Neural crest cell (in vitro differentiated cells): ENCODE measurements around the gene COQ10A. TPM values are rescaled to one million over a fixed set of nuclear protein-coding genes. Genes with fewer than 3 reads are reported as not detected.

ENCODE experiments used
- DNase-seq: peaks from one replicate; pipeline ENCODE4 v3.0.0; 2021; ENCODE audit warnings: low read depth, mixed read lengths, low spot score
- H3K27ac Mint-ChIP-seq: one replicate; pipeline ENCODE4 v1.8.0; 2021; ENCODE audit warnings: mild to moderate bottlenecking, mixed read lengths; ENCODE audit not compliant: unreplicated experiment
- H3K27me3 Mint-ChIP-seq: 2 replicates; pipeline ENCODE4 v1.8.0; 2021; ENCODE audit warnings: low read depth, mild to moderate bottlenecking, mixed read lengths
- H3K36me3 Mint-ChIP-seq: 2 replicates; pipeline ENCODE4 v1.8.0; 2021; ENCODE audit warnings: low read depth, mild to moderate bottlenecking, mixed read lengths
- H3K4me1 Mint-ChIP-seq: 2 replicates; pipeline ENCODE4 v1.8.0; 2021; ENCODE audit warnings: mixed read lengths
- H3K4me3 Mint-ChIP-seq: one replicate; pipeline ENCODE4 v1.8.0; 2021; ENCODE audit warnings: mild to moderate bottlenecking, mixed read lengths
- H3K9me3 Mint-ChIP-seq: 2 replicates; pipeline ENCODE4 v1.8.0; 2021; ENCODE audit warnings: mixed read lengths
- total RNA-seq: library from RNA; stranded (reverse); gene quantifications from 2 replicates; pipeline ENCODE4 v1.2.1, GENCODE V29; 2021
- TF ChIP-seq, protein P1 (sequence below): fragments of 200-600 bp; sonication (generic); conservative IDR thresholded peaks from 2 replicates; pipeline ENCODE4 v1.5.0; 2021; ENCODE audit warnings: antibody characterized with exemption, mild to moderate bottlenecking

Gene COQ10A
- total RNA-seq, 1 donor from 2014 or later, result 23.3 TPM

DNA sequence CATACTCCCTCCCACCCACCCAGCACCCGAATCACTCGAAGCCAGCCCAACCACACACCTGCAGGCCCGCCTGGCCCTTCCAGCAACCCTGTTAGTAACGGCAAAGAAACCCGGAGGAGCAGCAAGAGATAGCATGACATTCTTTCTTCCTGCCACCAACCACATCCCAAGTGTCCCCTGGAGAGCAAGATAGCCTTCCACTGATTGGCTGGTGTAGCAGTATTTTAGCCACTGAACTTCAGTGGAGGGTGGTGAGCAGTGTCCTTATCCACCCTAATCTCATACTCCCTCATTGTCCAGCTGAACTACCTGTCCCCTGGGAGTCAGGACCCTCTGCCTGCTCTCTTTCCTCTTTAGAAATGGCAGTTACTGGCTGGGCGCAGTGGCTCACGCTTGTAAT, 37.7 kb upstream of the COQ10A start:
- Mint-ChIP-seq H3K27ac (no peak overlapping the region), H3K4me3 (no peak overlapping the region), H3K27me3 (no peaks in the 10 kb centered on the region), H3K4me1 (peaks cover 13% of the 10 kb centered on the region), H3K9me3 (no peaks in the 10 kb centered on the region), H3K36me3 (no peaks in the 10 kb centered on the region)
- DNase-seq, result no peak
- TF ChIP-seq, protein P1, sequence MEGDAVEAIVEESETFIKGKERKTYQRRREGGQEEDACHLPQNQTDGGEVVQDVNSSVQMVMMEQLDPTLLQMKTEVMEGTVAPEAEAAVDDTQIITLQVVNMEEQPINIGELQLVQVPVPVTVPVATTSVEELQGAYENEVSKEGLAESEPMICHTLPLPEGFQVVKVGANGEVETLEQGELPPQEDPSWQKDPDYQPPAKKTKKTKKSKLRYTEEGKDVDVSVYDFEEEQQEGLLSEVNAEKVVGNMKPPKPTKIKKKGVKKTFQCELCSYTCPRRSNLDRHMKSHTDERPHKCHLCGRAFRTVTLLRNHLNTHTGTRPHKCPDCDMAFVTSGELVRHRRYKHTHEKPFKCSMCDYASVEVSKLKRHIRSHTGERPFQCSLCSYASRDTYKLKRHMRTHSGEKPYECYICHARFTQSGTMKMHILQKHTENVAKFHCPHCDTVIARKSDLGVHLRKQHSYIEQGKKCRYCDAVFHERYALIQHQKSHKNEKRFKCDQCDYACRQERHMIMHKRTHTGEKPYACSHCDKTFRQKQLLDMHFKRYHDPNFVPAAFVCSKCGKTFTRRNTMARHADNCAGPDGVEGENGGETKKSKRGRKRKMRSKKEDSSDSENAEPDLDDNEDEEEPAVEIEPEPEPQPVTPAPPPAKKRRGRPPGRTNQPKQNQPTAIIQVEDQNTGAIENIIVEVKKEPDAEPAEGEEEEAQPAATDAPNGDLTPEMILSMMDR, result no peak

DNA sequence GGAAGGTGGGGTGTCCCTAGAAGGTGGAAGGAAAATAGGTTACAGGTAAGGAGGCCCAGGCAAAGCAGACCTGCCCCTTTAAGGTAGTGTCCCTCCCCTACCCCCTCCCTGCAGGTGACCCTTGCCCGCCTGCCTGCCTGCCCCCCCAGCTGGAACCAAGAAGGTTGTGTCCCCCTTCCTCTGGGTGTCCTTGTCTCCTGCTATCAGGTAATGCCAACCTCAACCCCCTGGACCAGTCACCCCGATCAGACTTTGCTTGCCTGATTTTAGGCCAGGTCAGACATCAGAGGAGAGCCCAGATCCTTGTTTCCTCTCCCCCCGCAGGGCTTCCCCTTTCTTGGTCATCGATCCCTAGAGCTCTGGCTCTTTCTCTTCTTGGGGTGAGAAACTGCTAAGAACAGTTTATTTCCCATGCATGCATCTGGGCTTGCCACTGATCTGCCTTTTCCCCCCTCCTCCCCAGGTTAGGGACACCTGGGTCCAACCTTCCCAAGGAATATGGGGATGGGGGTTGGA, 36.8 kb upstream of the COQ10A start, which contains the start of gene SLC39A5:
SLC39A5 (plus strand) TSS at position 136 of the 516 bp plus-strand sequence. CDS start 1,224 bp downstream, outside the sequence.
- Mint-ChIP-seq H3K27ac (peak within 1 kb of the TSS; percentile 45), H3K4me3 (peak within 1 kb of the TSS; percentile 31), H3K27me3 (no peaks in the 10 kb centered on the region), H3K4me1 (peaks cover 7% of the 10 kb centered on the region), H3K36me3 (no peaks in the 10 kb centered on the region), H3K9me3 (no peaks in the 10 kb centered on the region)
- TF ChIP-seq, protein P1, result no peak
- DNase-seq, result no peak

GRCh38 chr12:56230432-56231183, 36.1 kb upstream of the COQ10A start:
- Mint-ChIP-seq H3K4me1 (peaks cover under 1% of the 10 kb centered on the region), H3K27ac (peak overlapping the region; percentile 45), H3K27me3 (no peaks in the 10 kb centered on the region), H3K36me3 (no peaks in the 10 kb centered on the region), H3K9me3 (no peaks in the 10 kb centered on the region), H3K4me3 (peak overlapping the region; percentile 31)
- TF ChIP-seq, protein P1, result no peak
- no peak for DNase-seq

DNA sequence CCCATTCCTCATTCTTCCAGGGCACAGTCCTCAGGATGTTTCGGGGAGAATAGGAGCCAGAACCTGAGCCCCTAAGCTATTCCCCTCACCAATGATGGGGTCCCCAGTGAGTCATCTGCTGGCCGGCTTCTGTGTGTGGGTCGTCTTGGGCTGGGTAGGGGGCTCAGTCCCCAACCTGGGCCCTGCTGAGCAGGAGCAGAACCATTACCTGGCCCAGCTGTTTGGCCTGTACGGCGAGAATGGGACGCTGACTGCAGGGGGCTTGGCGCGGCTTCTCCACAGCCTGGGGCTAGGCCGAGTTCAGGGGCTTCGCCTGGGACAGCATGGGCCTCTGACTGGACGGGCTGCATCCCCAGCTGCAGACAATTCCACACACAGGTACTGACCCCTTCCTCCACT, 35.6 kb upstream of the COQ10A start:
- no peaks in the 10 kb centered on the region for H3K9me3 Mint-ChIP-seq
- no peak overlapping the region for H3K27ac Mint-ChIP-seq
- H3K4me3 Mint-ChIP-seq, result no peak overlapping the region
- no peaks in the 10 kb centered on the region for H3K36me3 Mint-ChIP-seq
- TF ChIP-seq, protein P1, result no peak
- H3K27me3 Mint-ChIP-seq, result no peaks in the 10 kb centered on the region
- no peak for DNase-seq
- H3K4me1 Mint-ChIP-seq, result no peaks in the 10 kb centered on the region

DNA sequence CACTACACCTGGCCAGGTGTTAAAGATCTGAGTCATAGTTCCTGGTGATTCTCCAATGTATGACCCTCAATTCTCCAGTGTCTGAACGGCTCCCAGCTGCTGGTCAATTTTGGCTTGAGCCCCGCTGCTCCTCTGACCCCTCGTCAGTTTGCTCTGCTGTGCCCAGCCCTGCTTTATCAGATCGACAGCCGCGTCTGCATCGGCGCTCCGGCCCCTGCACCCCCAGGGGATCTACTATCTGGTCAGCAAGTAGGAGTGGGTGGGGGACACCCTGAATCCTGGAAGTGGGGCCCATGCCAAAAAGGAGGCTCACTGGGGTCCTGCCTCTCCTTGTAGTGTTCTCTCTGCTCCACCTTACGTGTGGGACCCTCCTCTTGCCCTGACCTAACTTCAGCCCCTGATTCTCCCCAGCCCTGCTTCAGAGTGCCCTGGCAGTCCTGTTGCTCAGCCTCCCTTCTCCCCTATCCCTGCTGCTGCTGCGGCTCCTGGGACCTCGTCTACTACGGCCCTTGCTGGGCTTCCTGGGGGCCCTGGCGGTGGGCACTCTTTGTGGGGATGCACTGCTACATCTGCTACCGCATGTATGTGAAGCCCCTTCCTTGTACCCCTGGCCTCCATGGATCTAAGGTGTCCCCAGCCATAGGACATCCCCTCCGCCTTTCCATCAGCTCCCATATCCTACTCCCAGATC, 31.9 kb upstream of the COQ10A start:
- H3K9me3 Mint-ChIP-seq, result no peaks in the 10 kb centered on the region
- H3K4me3 Mint-ChIP-seq, result peak overlapping the region; percentile 32
- DNase-seq, result no peak
- no peaks in the 10 kb centered on the region for H3K27me3 Mint-ChIP-seq
- no peaks in the 10 kb centered on the region for H3K36me3 Mint-ChIP-seq
- TF ChIP-seq, protein P1, result no peak
- H3K27ac Mint-ChIP-seq, result peak overlapping the region; percentile 65
- no peaks in the 10 kb centered on the region for H3K4me1 Mint-ChIP-seq
